Stimulated activated CD8-positive, alpha-beta memory T cell treated with anti-CD3 and anti-CD28 coated beads, Interleukin-4, amount 100 ng/mL, for 48 hours (primary cell): ENCODE measurements around the gene CTSA.

Experiments
- DNase-seq: peaks from one replicate; pipeline ENCODE4 v3.0.0-alpha.2; 2020

CTSA gene

DNA sequence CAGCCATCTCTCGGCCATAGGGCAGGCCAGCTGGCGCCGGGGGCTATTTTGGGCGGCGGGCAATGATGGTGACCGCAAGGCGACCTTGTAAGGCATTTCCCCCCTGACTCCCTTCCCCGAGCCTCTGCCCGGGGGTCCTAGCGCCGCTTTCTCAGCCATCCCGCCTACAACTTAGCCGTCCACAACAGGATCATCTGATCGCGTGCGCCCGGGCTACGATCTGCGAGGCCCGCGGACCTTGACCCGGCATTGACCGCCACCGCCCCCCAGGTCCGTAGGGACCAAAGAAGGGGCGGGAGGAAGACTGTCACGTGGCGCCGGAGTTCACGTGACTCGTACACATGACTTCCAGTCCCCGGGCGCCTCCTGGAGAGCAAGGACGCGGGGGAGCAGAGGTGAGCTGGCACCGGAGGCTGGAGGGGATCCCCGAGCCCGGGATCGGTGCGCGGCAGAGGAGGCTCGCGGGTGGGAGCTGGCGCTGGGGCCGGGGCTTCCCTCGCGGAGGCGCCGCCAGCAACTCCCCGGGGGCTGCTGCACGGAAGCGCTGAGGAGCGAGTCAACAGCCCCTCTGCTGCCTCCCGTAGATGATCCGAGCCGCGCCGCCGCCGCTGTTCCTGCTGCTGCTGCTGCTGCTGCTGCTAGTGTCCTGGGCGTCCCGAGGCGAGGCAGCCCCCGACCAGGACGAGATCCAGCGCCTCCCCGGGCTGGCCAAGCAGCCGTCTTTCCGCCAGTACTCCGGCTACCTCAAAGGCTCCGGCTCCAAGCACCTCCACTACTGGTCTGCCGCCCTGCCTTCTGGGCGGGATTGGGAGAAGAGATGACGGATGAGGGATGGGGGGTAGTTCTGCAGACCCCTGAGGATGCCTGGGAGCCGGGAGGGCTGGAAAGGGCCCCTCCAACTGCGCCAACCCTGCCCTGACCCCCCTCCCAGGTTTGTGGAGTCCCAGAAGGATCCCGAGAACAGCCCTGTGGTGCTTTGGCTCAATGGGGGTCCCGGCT is at the start of gene CTSA, which contains the start of gene NEURL2:
Gene CTSA, plus strand, starts transcription at position 351 of the 999 bp plus-strand sequence. Its CDS starts 234 bp downstream, at position 585.
Gene NEURL2, minus strand, starts transcription at position 224 of the 999 bp plus-strand sequence. Its CDS starts 217 bp downstream, at position 7.
- DNase-seq, result peak; percentile 92

DNA sequence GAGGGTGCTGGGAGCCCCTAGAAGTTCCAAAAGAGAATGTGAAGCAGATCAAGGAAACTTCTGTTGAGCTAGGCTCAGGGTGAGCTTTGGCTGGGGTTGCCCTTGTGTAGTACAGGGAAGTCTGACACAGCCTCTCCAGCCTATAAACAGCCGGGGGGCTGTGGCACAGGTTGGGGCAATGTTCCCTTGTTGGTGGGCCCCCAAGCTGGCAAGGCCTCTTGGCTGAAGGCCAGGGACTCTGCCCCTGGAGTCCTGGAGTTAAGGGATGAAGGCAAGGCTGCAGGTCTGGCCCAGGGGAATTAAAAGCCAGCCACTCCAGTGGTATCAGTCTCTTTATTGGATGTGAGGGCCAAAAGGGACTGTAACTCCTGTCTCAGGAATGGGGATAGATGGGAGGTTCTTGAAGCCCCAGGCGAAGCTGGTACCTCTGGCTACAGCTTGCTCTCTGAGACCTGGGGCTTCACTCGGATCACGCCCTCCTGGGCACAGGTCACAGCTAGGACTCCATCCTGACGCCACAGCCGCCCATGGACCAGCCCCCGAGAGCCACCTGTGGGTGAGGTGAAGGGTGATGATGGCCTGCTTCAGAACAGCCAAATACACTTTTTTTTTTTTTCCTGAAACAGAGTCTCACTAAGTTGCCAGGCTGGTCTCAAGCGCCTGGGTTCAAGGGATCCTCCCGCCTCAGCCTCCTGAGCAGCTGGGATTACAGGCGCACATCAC is 49.6 kb upstream of the CTSA start:
- no peak for DNase-seq

- DNase-seq, result no peak
These were observed 48.8 kb upstream of the CTSA start for GRCh38 chr20:45842169-45842812.

GRCh38 chr20:45843506-45843905 is 47.6 kb upstream of the CTSA start:
- DNase-seq, result no peak

- no peak for DNase-seq
These were observed 45.7 kb upstream of the CTSA start for GRCh38 chr20:45845452-45845851.

GRCh38 chr20:45848421-45848820 is 42.7 kb upstream of the CTSA start:
- DNase-seq, result no peak

DNA sequence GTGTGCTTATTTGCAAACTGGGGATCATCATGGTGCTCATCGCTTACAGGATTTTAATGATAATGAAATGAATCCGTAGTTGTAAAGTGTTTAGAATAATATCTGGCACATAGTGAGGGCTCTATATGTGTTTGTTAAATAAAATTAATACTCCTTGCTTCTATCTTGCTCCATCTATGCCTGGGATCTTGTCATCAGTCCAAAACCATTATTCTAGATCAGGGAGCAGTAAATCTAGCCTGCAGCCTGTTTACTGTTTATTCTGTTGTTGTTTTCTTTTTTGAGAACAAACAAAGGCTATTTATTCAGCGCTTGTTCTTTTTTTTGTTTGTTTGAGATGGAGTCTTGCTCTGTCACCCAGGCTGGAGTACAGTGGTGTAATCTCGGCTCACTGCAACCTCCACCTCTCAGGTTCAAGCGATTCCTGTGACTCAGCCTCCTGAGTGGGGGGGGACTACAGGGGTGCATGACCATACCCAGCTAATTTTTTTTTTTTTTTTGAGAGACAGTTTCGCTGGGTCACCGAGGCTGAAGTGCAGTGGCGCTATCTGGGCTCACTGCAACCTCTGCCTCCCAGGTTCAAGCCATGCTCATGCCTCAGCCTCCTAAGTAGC is 42.1 kb upstream of the CTSA start:
- no peak for DNase-seq

DNA sequence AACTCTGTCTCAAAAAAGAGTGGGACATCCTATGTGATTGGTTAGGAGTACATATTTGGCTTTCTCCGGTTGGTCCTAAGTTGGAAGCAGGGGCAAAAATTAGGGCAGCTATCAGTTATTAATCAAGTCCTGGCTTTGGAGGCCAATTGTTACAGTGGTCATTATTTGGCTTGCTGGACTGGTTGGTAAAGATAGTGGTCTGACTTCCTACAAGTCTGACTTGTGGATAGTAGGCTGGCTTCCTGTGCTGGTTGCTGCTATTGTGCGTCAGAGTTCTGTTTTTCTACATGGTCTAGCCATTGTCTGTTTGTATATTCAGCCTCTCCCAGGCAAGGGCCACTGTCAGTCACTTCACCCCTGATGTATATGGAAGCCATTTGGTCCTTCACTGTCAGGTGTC is 40.9 kb upstream of the CTSA start:
- no peak for DNase-seq

DNA sequence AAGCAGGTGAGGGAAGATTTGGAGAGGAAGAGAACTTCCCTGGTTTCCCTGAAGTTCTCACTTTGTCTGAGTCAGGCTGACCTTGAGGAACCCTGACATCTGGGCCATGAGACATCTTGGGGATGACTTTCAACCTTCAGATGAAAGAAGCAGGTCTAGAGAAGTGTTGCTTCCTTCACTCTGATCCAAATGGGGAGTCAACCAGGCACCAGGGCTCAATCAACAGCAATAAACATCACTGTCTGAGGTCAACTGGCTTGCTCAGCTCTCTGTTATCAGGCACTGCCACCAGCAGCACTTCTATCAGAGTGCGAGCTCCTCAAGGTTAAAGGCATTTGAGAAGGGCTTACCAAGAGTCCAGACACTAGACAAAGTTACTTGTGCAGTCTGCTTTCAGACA is 40.2 kb upstream of the CTSA start:
- no peak for DNase-seq

DNA sequence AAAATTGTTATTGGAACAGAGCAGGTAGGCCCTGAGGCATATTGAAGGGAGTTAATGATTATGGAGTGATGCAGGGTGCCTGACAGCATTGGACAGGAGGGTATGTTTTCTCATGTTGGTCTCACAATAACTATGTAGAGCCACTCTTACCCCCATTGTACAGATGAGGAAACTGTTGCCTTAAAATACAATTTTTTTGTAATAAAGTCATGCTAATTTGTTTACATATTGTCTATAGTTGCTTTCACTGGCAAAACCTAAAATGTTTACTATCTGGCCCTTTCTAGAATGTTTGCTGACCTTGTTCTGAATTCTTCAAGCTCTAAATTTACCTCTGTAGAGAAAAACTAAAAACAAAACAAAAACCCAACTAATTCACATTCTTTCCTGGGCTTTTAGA is 39.6 kb upstream of the CTSA start:
- DNase-seq, result no peak

- DNase-seq, result no peak
These were observed 38.8 kb upstream of the CTSA start for GRCh38 chr20:45852326-45852725.

- no peak for DNase-seq
These were observed 37.7 kb upstream of the CTSA start for GRCh38 chr20:45853484-45853883.

DNA sequence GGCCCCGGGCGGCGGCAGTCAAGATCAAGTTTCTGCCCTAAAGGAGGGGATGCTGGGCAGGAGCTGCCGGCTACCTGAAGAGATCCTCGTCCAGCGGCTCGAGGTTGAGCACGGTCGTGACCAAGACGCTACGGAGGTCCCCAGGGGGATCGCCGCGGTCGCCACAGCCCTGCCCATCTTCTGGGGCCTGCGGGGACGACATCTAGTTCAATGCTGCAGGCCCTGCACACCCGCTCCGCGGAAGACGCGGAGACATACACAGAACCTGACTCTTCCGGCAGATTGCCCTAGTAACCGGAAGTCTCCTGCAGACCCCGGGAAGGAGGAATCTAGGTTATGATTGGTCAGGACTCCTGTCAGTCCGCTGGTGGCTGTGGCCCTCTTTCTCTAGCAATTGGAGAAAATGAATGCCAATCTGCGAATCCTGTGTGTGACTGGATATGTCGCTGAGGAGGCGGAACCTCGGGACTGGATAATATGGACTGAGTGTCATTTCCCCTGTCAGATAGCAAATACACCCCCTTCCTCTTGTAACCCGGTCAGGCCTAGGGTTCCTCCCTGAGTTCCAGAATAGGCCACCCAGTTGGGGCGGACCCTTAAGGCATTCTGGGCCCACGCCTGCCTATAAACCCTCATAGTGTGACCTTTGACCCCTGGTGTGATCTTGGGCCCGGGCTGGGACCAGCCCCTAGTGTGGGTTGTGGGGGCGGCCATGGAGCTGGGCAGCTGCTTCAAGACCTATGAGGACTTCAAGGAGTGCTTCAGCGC is 33.8 kb upstream of the CTSA start, which contains the start of the genes ACOT8 and ZSWIM3:
Gene ACOT8, minus strand, starts transcription at position 279 of the 768 bp plus-strand sequence. Its CDS starts 77 bp downstream, at position 202.
Gene ZSWIM3, plus strand, starts transcription at position 501 of the 768 bp plus-strand sequence. Its CDS starts 212 bp downstream, at position 713.
- peak; percentile 91 for DNase-seq

- no peak for DNase-seq
These were observed 33.3 kb upstream of the CTSA start for GRCh38 chr20:45857882-45858216.

- DNase-seq, result no peak
These were observed 31.2 kb upstream of the CTSA start for GRCh38 chr20:45859916-45860315.

DNA sequence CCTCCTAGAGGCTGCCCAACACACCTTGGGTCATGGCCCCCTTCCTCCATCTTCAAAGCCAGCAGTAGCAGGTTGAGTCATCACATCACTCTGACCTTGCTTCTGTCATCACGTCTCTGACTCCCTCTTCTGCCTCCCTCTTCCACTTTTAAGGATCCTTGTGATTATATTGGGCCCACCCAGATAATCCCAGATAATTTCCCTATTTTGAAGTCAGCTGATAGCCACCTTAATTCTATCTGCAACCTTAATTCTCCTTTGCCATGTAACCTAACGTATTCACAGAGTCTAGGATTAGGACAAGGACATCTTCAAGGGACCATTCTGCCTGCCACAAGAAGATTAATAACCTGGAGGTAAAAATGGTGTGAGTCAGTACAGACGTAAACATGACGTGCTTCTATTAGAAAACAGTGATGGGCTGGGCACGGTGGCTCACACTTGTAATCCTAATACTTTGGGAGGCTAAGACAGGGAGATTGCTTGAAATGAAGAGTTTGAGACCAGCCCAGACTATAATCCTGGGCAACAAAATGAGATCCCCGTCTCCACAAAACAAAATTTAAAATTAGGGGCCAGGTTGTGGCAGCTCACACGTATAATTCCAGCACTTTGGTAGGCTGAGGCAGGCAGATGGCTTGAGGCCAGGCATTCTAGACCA is 30.4 kb upstream of the CTSA start:
- no peak for DNase-seq

DNA sequence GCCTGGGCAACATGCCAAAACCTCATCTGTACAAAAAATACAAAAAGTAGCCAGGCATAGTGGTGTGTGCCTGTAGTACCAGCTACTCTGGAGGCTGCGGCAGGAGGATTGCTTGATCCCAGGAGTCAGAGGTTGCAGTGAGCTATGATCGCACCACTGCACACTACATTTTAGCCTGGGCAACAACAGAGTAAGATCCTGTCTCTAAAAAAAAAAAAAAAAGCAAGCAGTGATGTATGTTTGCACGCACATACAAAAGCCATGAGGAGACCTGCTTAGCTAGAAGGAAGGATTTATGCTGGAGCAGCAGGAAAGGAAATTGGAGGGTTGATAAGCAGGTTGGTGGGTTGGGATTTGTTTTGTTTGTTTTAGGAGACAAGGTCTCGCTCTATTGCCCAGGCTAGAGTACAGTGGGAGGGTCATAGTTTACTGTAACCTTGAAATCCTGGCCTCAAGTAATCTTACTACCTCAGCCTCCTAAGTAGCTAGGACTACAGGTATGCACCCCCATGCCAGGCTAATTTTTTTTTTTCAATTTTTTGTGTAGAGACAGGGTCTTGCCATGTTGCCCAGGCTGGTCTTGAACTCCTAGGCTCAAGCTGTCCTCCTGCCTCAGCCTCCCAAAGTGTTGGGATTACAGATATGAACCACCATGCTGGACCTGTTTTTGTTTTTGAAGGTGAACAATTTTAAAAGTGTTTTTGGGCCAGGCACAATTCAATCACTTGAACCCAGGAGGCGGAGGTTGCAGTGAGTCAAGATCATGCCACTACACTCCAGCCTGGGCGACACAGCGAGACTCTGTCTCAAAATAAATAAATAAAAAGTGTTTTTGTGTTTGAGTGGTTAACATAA is 29.7 kb upstream of the CTSA start:
- DNase-seq, result no peak

- no peak for DNase-seq
These were observed 27.3 kb upstream of the CTSA start for GRCh38 chr20:45863543-45864470.

DNA sequence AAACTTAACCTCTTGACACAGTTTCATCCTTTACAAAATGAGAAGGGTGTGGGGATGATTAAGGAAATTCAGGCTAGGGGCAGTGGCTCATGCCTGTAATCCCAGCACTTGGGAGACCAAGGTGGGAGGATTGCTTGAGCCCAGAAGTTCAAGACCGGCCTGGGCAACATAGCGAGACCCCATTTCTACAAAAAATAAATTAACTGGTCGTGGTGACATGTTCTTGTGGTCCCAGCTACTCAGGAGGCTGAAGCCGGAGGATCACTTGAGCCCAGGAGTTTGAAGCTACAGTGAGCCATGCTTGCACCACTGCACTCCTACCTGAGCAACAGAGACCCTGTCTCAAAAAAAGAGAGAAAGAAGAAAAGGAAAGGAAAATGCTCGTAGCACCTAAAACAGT is 24.7 kb upstream of the CTSA start:
- no peak for DNase-seq
